Measurements from ENCODE around the gene CDKN2C.

The CDKN2C gene

GRCh38 chr1:50976111-50976889 lies 6.3 kb downstream of the CDKN2C start:
- H3K36me3 ChIP-seq, result no peaks in the 10 kb centered on the region
- H3K27me3 ChIP-seq, result peaks cover 95 to 100% (median 96%) of the 10 kb centered on the region in 11 experiments
- H3K9me3 ChIP-seq (replicated peaks in 1 of 11), result no peaks in the 10 kb centered on the region
- H4K20me1 ChIP-seq, result peaks cover 0 to 70% (median 39%) of the 10 kb centered on the region in 11 experiments; a peak in 19 of 22 replicates
- H3K27ac ChIP-seq, result no peak overlapping the region
- no peak for TF ChIP-seq Cebpa-rat (IDR thresholded peaks at IDR 0.05)
- H3K4me3 ChIP-seq, result peak overlapping the region in 2 of 10 experiments; percentile 53 to 58; a peak in 3 of 20 replicates
- peak overlapping the region in 2 of 11 experiments; percentile 94 to 95; a peak in 6 of 22 replicates for H3K4me2 ChIP-seq
- peaks cover 11 to 20% (median 15%) of the 10 kb centered on the region in 10 experiments; a peak in 17 of 20 replicates for H3K4me1 ChIP-seq
- no peak overlapping the region for H3K9ac ChIP-seq

- Histone ChIP-seq H3K27me3 (peaks cover 95 to 100% (median 96%) of the 10 kb centered on the region in 11 experiments), H3K9me3 (replicated peaks in 1 of 11) (no peaks in the 10 kb centered on the region), H3K27ac (no peak overlapping the region), H3K4me1 (peaks cover 11 to 20% (median 15%) of the 10 kb centered on the region in 10 experiments; a peak in 17 of 20 replicates), H3K4me2 (peak overlapping the region; percentile 63 to 95 (median 77)), H3K9ac (peak overlapping the region in 3 of 11 experiments; percentile 15 to 45 (median 26); a peak in 3 of 22 replicates), H3K36me3 (no peaks in the 10 kb centered on the region), H4K20me1 (peaks cover 0 to 63% (median 38%) of the 10 kb centered on the region in 11 experiments; a peak in 19 of 22 replicates), H3K4me3 (peak overlapping the region in 9 of 10 experiments; percentile 44 to 67 (median 48); a peak in 16 of 20 replicates)
- TF ChIP-seq Cebpa-rat (IDR thresholded peaks at IDR 0.05), result no peak
Measured at GRCh38 chr1:50976890-50977574, 7.0 kb downstream of the CDKN2C start.

- Histone ChIP-seq H3K27me3 (peaks cover 91 to 100% (median 98%) of the 10 kb centered on the region in 11 experiments), H3K4me2 (peak overlapping the region; percentile 63 to 95 (median 77)), H3K9ac (peak overlapping the region in 5 of 11 experiments; percentile 15 to 45 (median 33); a peak in 6 of 22 replicates), H4K20me1 (peaks cover 0 to 62% (median 38%) of the 10 kb centered on the region in 11 experiments; a peak in 19 of 22 replicates), H3K4me1 (peaks cover 11 to 20% (median 15%) of the 10 kb centered on the region in 10 experiments; a peak in 17 of 20 replicates), H3K36me3 (no peaks in the 10 kb centered on the region), H3K27ac (no peak overlapping the region), H3K4me3 (peak overlapping the region; percentile 26 to 67 (median 48); a peak in 19 of 20 replicates), H3K9me3 (replicated peaks in 1 of 11) (no peaks in the 10 kb centered on the region)
- no peak for TF ChIP-seq Cebpa-rat (IDR thresholded peaks at IDR 0.05)
Measured at GRCh38 chr1:50977575-50978143, 7.6 kb downstream of the CDKN2C start.

- Histone ChIP-seq H3K27me3 (peaks cover 84 to 100% (median 94%) of the 10 kb centered on the region in 11 experiments), H3K9ac (peak overlapping the region in 2 of 11 experiments; percentile 15 to 45; a peak in 2 of 22 replicates), H3K36me3 (no peaks in the 10 kb centered on the region), H3K4me1 (peaks cover 11 to 20% (median 15%) of the 10 kb centered on the region in 10 experiments; a peak in 17 of 20 replicates), H3K4me3 (peak overlapping the region; percentile 26 to 67 (median 48); a peak in 19 of 20 replicates), H3K4me2 (peak overlapping the region; percentile 63 to 95 (median 77)), H4K20me1 (peaks cover 0 to 62% (median 38%) of the 10 kb centered on the region in 11 experiments; a peak in 19 of 22 replicates), H3K9me3 (replicated peaks in 1 of 11) (no peaks in the 10 kb centered on the region), H3K27ac (no peak overlapping the region)
- TF ChIP-seq Cebpa-rat (IDR thresholded peaks at IDR 0.05), result no peak
Measured at GRCh38 chr1:50978144-50978851, 8.3 kb downstream of the CDKN2C start.

GRCh38 chr1:50978852-50979781 lies 9.1 kb downstream of the CDKN2C start:
- Histone ChIP-seq H3K9me3 (replicated peaks in 1 of 11) (no peaks in the 10 kb centered on the region), H3K4me1 (peaks cover 11 to 20% (median 15%) of the 10 kb centered on the region in 10 experiments; a peak in 17 of 20 replicates), H3K36me3 (no peaks in the 10 kb centered on the region), H3K9ac (no peak overlapping the region), H3K27me3 (peaks cover 76 to 97% (median 85%) of the 10 kb centered on the region in 11 experiments), H4K20me1 (peaks cover 0 to 54% (median 32%) of the 10 kb centered on the region in 11 experiments; a peak in 19 of 22 replicates), H3K4me3 (no peak overlapping the region; a peak in 2 of 20 replicates), H3K4me2 (peak overlapping the region in 3 of 11 experiments; percentile 85 to 95 (median 94); a peak in 3 of 22 replicates), H3K27ac (no peak overlapping the region)
- no peak for TF ChIP-seq Cebpa-rat (IDR thresholded peaks at IDR 0.05)

GRCh38 chr1:50979937-50980336 lies 9.9 kb downstream of the CDKN2C start:
- no peak for TF ChIP-seq Cebpa-rat (IDR thresholded peaks at IDR 0.05)
- no peak overlapping the region for H3K27ac ChIP-seq
- peaks cover 11 to 20% (median 15%) of the 10 kb centered on the region in 10 experiments; a peak in 17 of 20 replicates for H3K4me1 ChIP-seq
- H3K4me2 ChIP-seq, result no peak overlapping the region
- peaks cover 68 to 89% (median 79%) of the 10 kb centered on the region in 11 experiments for H3K27me3 ChIP-seq
- H3K4me3 ChIP-seq, result no peak overlapping the region
- no peak overlapping the region for H3K9ac ChIP-seq
- H3K36me3 ChIP-seq, result no peaks in the 10 kb centered on the region
- peaks cover 0 to 46% (median 30%) of the 10 kb centered on the region in 11 experiments; a peak in 19 of 22 replicates for H4K20me1 ChIP-seq
- H3K9me3 ChIP-seq (replicated peaks in 1 of 11), result no peaks in the 10 kb centered on the region

GRCh38 chr1:50980505-50980904 lies 10.5 kb downstream of the CDKN2C start:
- Histone ChIP-seq H3K9ac (no peak overlapping the region), H3K27ac (no peak overlapping the region), H3K9me3 (replicated peaks in 1 of 11) (no peaks in the 10 kb centered on the region), H3K4me2 (no peak overlapping the region), H4K20me1 (peaks cover 0 to 44% (median 30%) of the 10 kb centered on the region in 11 experiments; a peak in 19 of 22 replicates), H3K4me3 (no peak overlapping the region), H3K27me3 (peaks cover 62 to 83% (median 73%) of the 10 kb centered on the region in 11 experiments), H3K4me1 (peaks cover 11 to 20% (median 15%) of the 10 kb centered on the region in 10 experiments; a peak in 17 of 20 replicates), H3K36me3 (no peaks in the 10 kb centered on the region)
- TF ChIP-seq Cebpa-rat (IDR thresholded peaks at IDR 0.05), result no peak

Measured in BLaER1 treated with 17β-estradiol and CSF1 and Interleukin-3, amounts not matched to agents 10 nM and 100 nM (cell line).